OCI-LY7 (cell line): ENCODE results near the gene TRANK1. TPM values are rescaled to one million over a fixed set of nuclear protein-coding genes. Genes with fewer than 3 reads are reported as not detected.
A peak's percentile ranks its signal among the peaks of the same experiment; 100 is the strongest.

Source experiments
- BruUV-seq: library from RNA; stranded (reverse); fragments of 400-500 nt; replicated peaks from 2 replicates; lab custom pipeline; 2021; lab: Mats Ljungman, UMichigan
- CTCF ChIA-PET: fragments of 300-600 bp; sonication (Branson Sonifier 250); formaldehyde crosslinking; loops from one replicate; lab custom pipeline; 2022; ENCODE audit warnings: antibody characterized with exemption; ENCODE audit not compliant: unreplicated experiment; lab: Charles Lee
- POLR2A ChIA-PET: fragments of 300-600 bp; sonication (Branson Sonifier 250); formaldehyde crosslinking; loops from one replicate; lab custom pipeline; 2022; ENCODE audit warnings: antibody characterized with exemption; lab: Charles Lee
- DNase-seq: peaks from one replicate; pipeline ENCODE4 v3.0.0-alpha.2; 2015; ENCODE audit warnings: low spot score
- H2AFZ ChIP-seq: fragments of 200-600 bp; sonication (generic), shearing (Covaris generic); 2 replicates; pipeline ENCODE4 v1.6.1; 2014; ENCODE audit warnings: mild to moderate bottlenecking, antibody characterized with exemption, low read length, moderate library complexity
- H3K27ac ChIP-seq: fragments of 200-600 bp; sonication (generic); 2 replicates; pipeline ENCODE4 v1.5.1; 2014; ENCODE audit warnings: mixed run types, low read depth, mild to moderate bottlenecking, moderate library complexity, low read length, inconsistent platforms; ENCODE audit not compliant: poor library complexity, severe bottlenecking
- H3K36me3 ChIP-seq: fragments of 200-600 bp; sonication (generic); 2 replicates; pipeline ENCODE4 v1.6.1; 2014; ENCODE audit warnings: mild to moderate bottlenecking, antibody characterized with exemption, low read length, moderate library complexity, mixed read lengths; ENCODE audit not compliant: insufficient read depth
- H3K4me1 ChIP-seq: fragments of 200-600 bp; sonication (generic); 2 replicates; pipeline ENCODE4 v1.5.1; 2014; ENCODE audit warnings: mild to moderate bottlenecking, low read length; ENCODE audit not compliant: insufficient read depth, poor library complexity, severe bottlenecking
- H3K4me2 ChIP-seq: fragments of 200-600 bp; sonication (generic); 2 replicates; pipeline ENCODE4 v1.6.1; 2014; ENCODE audit warnings: mild to moderate bottlenecking, low read length
- H3K4me3 ChIP-seq: fragments of 200-600 bp; sonication (generic); 2 replicates; pipeline ENCODE4 v1.5.1; 2014; ENCODE audit warnings: mild to moderate bottlenecking, low read depth, low read length; ENCODE audit not compliant: poor library complexity, severe bottlenecking
- H3K79me2 ChIP-seq: fragments of 200-600 bp; sonication (generic); 2 replicates; pipeline ENCODE4 v1.6.1; 2016; ENCODE audit warnings: low read depth, mild to moderate bottlenecking, low read length, moderate library complexity, mixed read lengths; ENCODE audit not compliant: insufficient read depth
- H3K9me2 ChIP-seq: fragments of 200-600 bp; sonication (generic); 2 replicates; pipeline ENCODE4 v1.6.1; 2016; ENCODE audit warnings: mild to moderate bottlenecking, low read length, mixed read lengths; ENCODE audit not compliant: insufficient read depth
- H3K9me3 ChIP-seq: fragments of 200-600 bp; sonication (generic); 2 replicates; pipeline ENCODE4 v1.6.1; 2014; ENCODE audit warnings: mild to moderate bottlenecking, mixed run types, low read length, mixed read lengths
- H4K20me1 ChIP-seq: fragments of 200-600 bp; sonication (generic); 2 replicates; pipeline ENCODE4 v1.6.1; 2014; ENCODE audit warnings: mild to moderate bottlenecking, antibody characterized with exemption, low read length, moderate library complexity, mixed read lengths; ENCODE audit not compliant: insufficient read depth
- CTCF ChIP-seq: fragments of 200-600 bp; sonication (generic); conservative IDR thresholded peaks from 2 replicates; pipeline ENCODE4 v1.5.1; 2014; ENCODE audit warnings: mild to moderate bottlenecking, antibody characterized with exemption, low read length, moderate library complexity, mixed read lengths
- EZH2phosphoT487 ChIP-seq: fragments of 200-600 bp; sonication (generic); IDR thresholded peaks from 2 replicates; pipeline ENCODE4 v1.6.1; 2018; ENCODE audit warnings: low read depth, borderline replicate concordance, mild to moderate bottlenecking, mixed run types, antibody characterized with exemption, low read length, moderate library complexity, mixed read lengths
- intact Hi-C: fragments of 100-400 bp; cut with micrococcal nuclease; formaldehyde crosslinking; loops from one replicate; pipeline ENCODE4 v1.10.0; 2022; ENCODE audit not compliant: unreplicated experiment
- total RNA-seq, 2 experiments: library from RNA; depleted of rRNA in 1 of 2; stranded (reverse); fragments of >200 nt in 1 of 2; shearing (Covaris generic) in 1 of 2; gene quantifications; 2 replicates each; pipeline ENCODE4 v1.2.3, GENCODE V29; 2014 to 2022

The TRANK1 gene
- total RNA-seq, 2 experiments from 2014 or later: 34.9 to 57.1 TPM

DNA sequence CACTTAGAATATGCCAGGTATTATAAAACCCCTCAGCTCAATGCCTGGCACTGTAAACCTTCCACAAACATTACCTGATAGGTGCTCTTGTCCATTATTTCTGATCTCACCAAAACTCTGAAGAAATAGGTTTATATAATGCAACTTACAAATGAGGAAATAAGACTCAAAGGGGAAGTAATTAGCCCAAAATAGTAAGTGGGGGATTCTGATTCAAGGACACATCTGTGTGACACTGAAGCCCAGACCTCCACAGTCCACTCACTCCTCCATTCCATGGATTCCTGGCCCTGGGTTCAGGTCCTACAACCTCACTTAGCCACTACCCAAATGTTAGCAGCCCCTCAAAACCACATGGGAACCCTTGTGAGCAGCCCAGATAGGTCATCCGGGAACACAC, 49.9 kb downstream of the TRANK1 start:
- CTCF ChIA-PET: interaction anchor here (0.6 to 1.5 kb wide), 3 partner anchors 15 to 98 kb away, joined by 3 to 5 read pairs (median 4); partner anchors contain the start of genes EPM2AIP1 and MLH1
- intact Hi-C loops: no loop called here
- peaks cover 2% of the 10 kb centered on the region; the same call in 1 of the 2 replicates for H3K9me3 ChIP-seq
- DNase-seq: peak; percentile 59
- no peaks in the 10 kb centered on the region; the same call in 1 of the 2 replicates for H3K79me2 ChIP-seq
- BruUV-seq: TSS peak; percentile 32
- no peaks in the 10 kb centered on the region for H4K20me1 ChIP-seq
- no peak overlapping the region; the same call in 1 of the 2 replicates for H2AFZ ChIP-seq
- H3K4me1 ChIP-seq: peaks cover 67% of the 10 kb centered on the region
- POLR2A ChIA-PET: interaction anchor here (1.2 to 5.3 kb wide), 5 partner anchors 11 to 30 kb away, joined by 4 to 55 read pairs (median 10); no protein-coding TSS in a partner anchor
- no peaks in the 10 kb centered on the region for H3K9me2 ChIP-seq
- peaks cover 94% of the 10 kb centered on the region for H3K36me3 ChIP-seq
- TF ChIP-seq EZH2phosphoT487 (no peak), CTCF (no peak)
- peak overlapping the region; percentile 73 for H3K4me2 ChIP-seq
- peak overlapping the region; percentile 22 for H3K4me3 ChIP-seq
- peak overlapping the region; percentile 82 for H3K27ac ChIP-seq

DNA sequence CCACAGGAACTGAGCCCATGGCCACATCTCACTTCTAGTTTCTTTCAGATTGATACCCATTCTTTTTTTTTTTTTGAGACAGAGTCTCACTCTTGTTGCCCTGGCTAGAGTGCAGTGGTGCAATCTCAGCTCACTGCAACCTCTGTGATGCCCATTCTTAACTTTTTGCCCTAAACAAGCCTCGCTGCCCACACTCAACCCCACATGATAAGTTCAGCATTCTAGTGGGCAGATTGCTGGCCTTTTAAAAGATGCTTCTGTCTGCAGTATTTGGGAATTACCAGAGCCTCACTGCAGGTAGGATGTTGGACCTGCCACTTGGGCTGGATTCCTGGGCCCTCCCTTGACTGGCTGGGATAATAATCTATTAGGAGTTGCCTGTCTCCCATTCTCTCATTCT, 51.0 kb downstream of the TRANK1 start:
- H4K20me1 ChIP-seq: no peaks in the 10 kb centered on the region
- H3K27ac ChIP-seq: peak overlapping the region; percentile 82
- no peaks in the 10 kb centered on the region for H3K9me3 ChIP-seq
- intact Hi-C loops: no loop called here
- peak overlapping the region; percentile 45; the same call in 1 of the 2 replicates for H2AFZ ChIP-seq
- peaks cover 67% of the 10 kb centered on the region for H3K4me1 ChIP-seq
- peak overlapping the region; percentile 73 for H3K4me2 ChIP-seq
- H3K9me2 ChIP-seq: no peaks in the 10 kb centered on the region
- no TSS peak for BruUV-seq
- H3K79me2 ChIP-seq: no peaks in the 10 kb centered on the region; the same call in 1 of the 2 replicates
- ChIA-PET POLR2A (interaction anchor here (0.6 to 5.3 kb wide), 8 partner anchors 10 to 44 kb away, joined by 3 to 55 read pairs (median 8); no protein-coding TSS in a partner anchor), CTCF (interaction anchor here (0.8 to 1.5 kb wide), 2 partner anchors 16 to 17 kb away, joined by 3 to 4 read pairs; no protein-coding TSS in a partner anchor)
- H3K36me3 ChIP-seq: peaks cover 94% of the 10 kb centered on the region
- H3K4me3 ChIP-seq: peak overlapping the region; percentile 34
- DNase-seq: no peak
- TF ChIP-seq CTCF (no peak), EZH2phosphoT487 (no peak)

- CTCF ChIA-PET: interaction anchor here (1.5 kb wide), 1 partner anchor 16 kb away, joined by 4 read pairs; no protein-coding TSS in a partner anchor
- no peaks in the 10 kb centered on the region for H3K9me3 ChIP-seq
- peak overlapping the region; percentile 82 for H3K27ac ChIP-seq
- DNase-seq: peak; percentile 79
- H2AFZ ChIP-seq: peak overlapping the region; percentile 45; the same call in 1 of the 2 replicates
- TF ChIP-seq CTCF (no peak), EZH2phosphoT487 (no peak)
- no peaks in the 10 kb centered on the region for H3K9me2 ChIP-seq
- peak overlapping the region; percentile 73 for H3K4me2 ChIP-seq
- H3K4me3 ChIP-seq: peak overlapping the region; percentile 34
- H3K79me2 ChIP-seq: no peaks in the 10 kb centered on the region; the same call in 1 of the 2 replicates
- H3K36me3 ChIP-seq: peaks cover 93% of the 10 kb centered on the region
- peaks cover 67% of the 10 kb centered on the region for H3K4me1 ChIP-seq
- BruUV-seq: no TSS peak
- POLR2A ChIA-PET: interaction anchor here (0.6 to 5.3 kb wide), 14 partner anchors 9 to 77 kb away, joined by 3 to 55 read pairs (median 5); no protein-coding TSS in a partner anchor
- intact Hi-C loops: no loop called here
- no peaks in the 10 kb centered on the region for H4K20me1 ChIP-seq
Observed at GRCh38 chr3:36893137-36893557, 51.7 kb downstream of the TRANK1 start.
